Activated CD8-positive, alpha-beta memory T cell treated with anti-CD3 and anti-CD28 coated beads for 48 hours (primary cell): ENCODE data around the gene MAGEB6.
"Not testable (repeated sequence)": the region's sequence is repeated elsewhere in the genome, so short reads cannot be mapped to it uniquely, and the experiment has no call there.

ENCODE experiments used
- DNase-seq, 3 experiments: peaks; one replicate each; pipeline ENCODE4 v3.0.0-alpha.2; 2020; ENCODE audit warnings: low read depth in 2 of 3, low spot score in 2 of 3

Gene MAGEB6

GRCh38 chrX:26192204-26192603 lies at the start of gene MAGEB6:
MAGEB6 (plus strand) TSS chrX:26192440; CDS start chrX:26193847, 1,407 bp downstream.
- no peak for DNase-seq

- DNase-seq: no peak
Observed at GRCh38 chrX:26146024-26146423, 46.2 kb upstream of the MAGEB6 start.

GRCh38 chrX:26160301-26160700 lies 31.9 kb upstream of the MAGEB6 start, which contains the start of gene MAGEB6B:
MAGEB6B (plus strand) TSS chrX:26160601; CDS start chrX:26160601, 0 bp downstream.
- no peak for DNase-seq

GRCh38 chrX:26203561-26203960 lies 11.3 kb downstream of the MAGEB6 start:
- DNase-seq: no peak

GRCh38 chrX:26204717-26205116 lies 12.5 kb downstream of the MAGEB6 start:
- DNase-seq: not testable (repeated sequence)

GRCh38 chrX:26208012-26208411 lies 15.8 kb downstream of the MAGEB6 start:
- DNase-seq: no peak

GRCh38 chrX:26215869-26216268 lies 23.6 kb downstream of the MAGEB6 start, which contains the start of gene MAGEB5:
MAGEB5 (plus strand) TSS chrX:26216169; CDS start chrX:26217302, 1,133 bp downstream.
- DNase-seq: no peak

GRCh38 chrX:26219351-26219750 lies 27.1 kb downstream of the MAGEB6 start:
- DNase-seq: no peak

GRCh38 chrX:26234177-26234576 lies 41.9 kb downstream of the MAGEB6 start:
- no peak for DNase-seq
